ENCODE results near the gene WDR81. TPM values are rescaled to one million over a fixed set of nuclear protein-coding genes. Genes with fewer than 3 reads are reported as not detected.
"Not testable (repeated sequence)": the region's sequence is repeated elsewhere in the genome, so short reads cannot be mapped to it uniquely, and the experiment has no call there.

The WDR81 gene
- polyA plus RNA-seq, 2 of the 4 experiments (the other 2 are of a cell fraction), result 4.9 to 26.8 TPM

DNA sequence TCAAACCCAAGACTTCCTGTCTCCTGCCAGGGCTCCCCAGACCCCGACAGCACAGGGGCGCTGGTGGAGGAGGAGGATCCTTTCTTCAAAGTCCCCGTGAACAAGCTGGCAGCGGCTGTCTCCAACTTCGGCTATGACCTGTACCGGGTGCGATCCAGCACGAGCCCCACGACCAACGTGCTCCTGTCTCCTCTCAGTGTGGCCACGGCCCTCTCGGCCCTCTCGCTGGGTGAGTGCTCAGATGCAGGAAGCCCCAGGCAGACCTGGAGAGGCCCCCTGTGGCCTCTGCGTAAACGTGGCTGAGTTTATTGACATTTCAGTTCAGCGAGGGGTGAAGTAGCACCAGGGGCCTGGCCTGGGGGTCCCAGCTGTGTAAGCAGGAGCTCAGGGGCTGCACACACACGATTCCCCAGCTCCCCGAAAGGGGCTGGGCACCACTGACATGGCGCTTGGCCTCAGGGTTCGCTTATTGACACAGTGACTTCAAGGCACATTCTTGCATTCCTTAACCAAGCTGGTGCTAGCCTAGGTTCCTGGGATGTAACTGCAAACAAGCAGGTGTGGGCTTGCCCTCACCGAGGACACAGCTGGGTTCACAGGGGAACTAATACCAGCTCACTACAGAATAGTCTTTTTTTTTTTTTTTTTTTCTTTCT is 45.4 kb downstream of the WDR81 start (continued):
- TF ChIP-seq BHLHE40 (IDR thresholded peaks at IDR 0.05; ENCODE audit: low read depth, low read length) (no peak), NR3C1 (IDR thresholded peaks at IDR 0.05) (no peak), POLR2AphosphoS2 (conservative IDR thresholded peaks at IDR 0.05; ENCODE audit: low read length) (no peak), ZSCAN20 (CRISPR knock-in tag; IDR thresholded peaks at IDR 0.05) (no peak), FOXS1 (CRISPR knock-in tag; IDR thresholded peaks at IDR 0.05) (no peak), RAD21 (conservative IDR thresholded peaks at IDR 0.05 in 1 of 2, IDR thresholded peaks at IDR 0.05 in 1 of 2) (no peak), CBX8 (IDR thresholded peaks at IDR 0.05) (no peak), FOSL2 (IDR thresholded peaks at IDR 0.05) (no peak), FOSL2 (CRISPR knock-in tag; IDR thresholded peaks at IDR 0.05) (no peak), JUN (IDR thresholded peaks at IDR 0.05) (no peak), CEBPB (IDR thresholded peaks at IDR 0.05) (no peak), PHF8 (IDR thresholded peaks at IDR 0.05; ENCODE audit: borderline replicate concordance, low read depth) (no peak), EP300 (IDR thresholded peaks at IDR 0.05) (no peak)
- TF ChIP-seq, protein P1, sequence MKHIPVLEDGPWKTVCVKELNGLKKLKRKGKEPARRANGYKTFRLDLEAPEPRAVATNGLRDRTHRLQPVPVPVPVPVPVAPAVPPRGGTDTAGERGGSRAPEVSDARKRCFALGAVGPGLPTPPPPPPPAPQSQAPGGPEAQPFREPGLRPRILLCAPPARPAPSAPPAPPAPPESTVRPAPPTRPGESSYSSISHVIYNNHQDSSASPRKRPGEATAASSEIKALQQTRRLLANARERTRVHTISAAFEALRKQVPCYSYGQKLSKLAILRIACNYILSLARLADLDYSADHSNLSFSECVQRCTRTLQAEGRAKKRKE (CRISPR knock-in tag; IDR thresholded peaks at IDR 0.05; ENCODE audit: low read depth), result no peak
- TF ChIP-seq, protein P2, sequence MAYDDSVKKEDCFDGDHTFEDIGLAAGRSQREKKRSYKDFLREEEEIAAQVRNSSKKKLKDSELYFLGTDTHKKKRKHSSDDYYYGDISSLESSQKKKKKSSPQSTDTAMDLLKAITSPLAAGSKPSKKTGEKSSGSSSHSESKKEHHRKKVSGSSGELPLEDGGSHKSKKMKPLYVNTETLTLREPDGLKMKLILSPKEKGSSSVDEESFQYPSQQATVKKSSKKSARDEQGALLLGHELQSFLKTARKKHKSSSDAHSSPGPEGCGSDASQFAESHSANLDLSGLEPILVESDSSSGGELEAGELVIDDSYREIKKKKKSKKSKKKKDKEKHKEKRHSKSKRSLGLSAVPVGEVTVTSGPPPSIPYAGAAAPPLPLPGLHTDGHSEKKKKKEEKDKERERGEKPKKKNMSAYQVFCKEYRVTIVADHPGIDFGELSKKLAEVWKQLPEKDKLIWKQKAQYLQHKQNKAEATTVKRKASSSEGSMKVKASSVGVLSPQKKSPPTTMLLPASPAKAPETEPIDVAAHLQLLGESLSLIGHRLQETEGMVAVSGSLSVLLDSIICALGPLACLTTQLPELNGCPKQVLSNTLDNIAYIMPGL (CRISPR knock-in tag; IDR thresholded peaks at IDR 0.05; ENCODE audit: borderline replicate concordance), result no peak
- TF ChIP-seq, protein P3, sequence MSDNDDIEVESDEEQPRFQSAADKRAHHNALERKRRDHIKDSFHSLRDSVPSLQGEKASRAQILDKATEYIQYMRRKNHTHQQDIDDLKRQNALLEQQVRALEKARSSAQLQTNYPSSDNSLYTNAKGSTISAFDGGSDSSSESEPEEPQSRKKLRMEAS (IDR thresholded peaks at IDR 0.05), result peak; percentile 22; the same call in 1 of the 2 replicates
- TF ChIP-seq, protein P4, sequence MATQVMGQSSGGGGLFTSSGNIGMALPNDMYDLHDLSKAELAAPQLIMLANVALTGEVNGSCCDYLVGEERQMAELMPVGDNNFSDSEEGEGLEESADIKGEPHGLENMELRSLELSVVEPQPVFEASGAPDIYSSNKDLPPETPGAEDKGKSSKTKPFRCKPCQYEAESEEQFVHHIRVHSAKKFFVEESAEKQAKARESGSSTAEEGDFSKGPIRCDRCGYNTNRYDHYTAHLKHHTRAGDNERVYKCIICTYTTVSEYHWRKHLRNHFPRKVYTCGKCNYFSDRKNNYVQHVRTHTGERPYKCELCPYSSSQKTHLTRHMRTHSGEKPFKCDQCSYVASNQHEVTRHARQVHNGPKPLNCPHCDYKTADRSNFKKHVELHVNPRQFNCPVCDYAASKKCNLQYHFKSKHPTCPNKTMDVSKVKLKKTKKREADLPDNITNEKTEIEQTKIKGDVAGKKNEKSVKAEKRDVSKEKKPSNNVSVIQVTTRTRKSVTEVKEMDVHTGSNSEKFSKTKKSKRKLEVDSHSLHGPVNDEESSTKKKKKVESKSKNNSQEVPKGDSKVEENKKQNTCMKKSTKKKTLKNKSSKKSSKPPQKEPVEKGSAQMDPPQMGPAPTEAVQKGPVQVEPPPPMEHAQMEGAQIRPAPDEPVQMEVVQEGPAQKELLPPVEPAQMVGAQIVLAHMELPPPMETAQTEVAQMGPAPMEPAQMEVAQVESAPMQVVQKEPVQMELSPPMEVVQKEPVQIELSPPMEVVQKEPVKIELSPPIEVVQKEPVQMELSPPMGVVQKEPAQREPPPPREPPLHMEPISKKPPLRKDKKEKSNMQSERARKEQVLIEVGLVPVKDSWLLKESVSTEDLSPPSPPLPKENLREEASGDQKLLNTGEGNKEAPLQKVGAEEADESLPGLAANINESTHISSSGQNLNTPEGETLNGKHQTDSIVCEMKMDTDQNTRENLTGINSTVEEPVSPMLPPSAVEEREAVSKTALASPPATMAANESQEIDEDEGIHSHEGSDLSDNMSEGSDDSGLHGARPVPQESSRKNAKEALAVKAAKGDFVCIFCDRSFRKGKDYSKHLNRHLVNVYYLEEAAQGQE (IDR thresholded peaks at IDR 0.05), result no peak

DNA sequence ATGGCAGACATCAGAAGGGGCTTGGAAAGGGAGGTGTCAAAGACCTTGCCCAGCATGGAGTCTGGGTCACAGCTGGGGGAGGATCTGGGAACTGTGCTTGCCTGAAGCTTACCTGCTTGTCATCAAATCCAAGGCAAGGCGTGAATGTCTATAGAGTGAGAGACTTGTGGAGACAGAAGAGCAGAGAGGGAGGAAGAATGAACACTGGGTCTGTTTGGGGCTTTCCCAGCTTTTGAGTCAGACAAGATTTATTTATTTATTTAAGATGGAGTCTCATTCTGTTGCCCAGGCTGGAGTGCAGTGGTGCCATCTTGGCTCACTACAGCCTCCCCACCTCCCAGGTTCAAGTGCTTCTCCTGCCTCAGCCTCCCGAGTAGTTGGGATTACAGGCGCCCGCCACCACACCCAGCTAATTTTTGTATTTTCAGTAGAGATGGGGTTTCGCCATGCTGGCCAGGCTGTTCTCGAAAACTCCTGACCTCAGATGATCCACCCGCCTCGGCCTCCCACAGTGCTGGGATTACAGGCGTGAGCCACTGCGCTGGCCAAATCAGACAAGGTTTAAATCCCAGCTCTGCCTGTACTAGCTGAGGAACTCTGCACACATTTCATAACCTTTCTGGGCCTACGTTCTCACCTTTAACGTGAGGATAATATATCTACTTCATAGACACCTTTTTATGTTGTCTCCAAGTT is 48.6 kb downstream of the WDR81 start:
- 92% methylated on average over 12 of the region's 12 CpGs for WGBS (ENCODE audit: missing lambda C conversion rate)
- H3K27ac ChIP-seq, FAIRE-seq, H3K4me2 ChIP-seq, H3K4me3 ChIP-seq, H3K9me3 ChIP-seq: not testable (repeated sequence)
- ATAC-seq (peak in 1 of 2 experiments; percentile 17; a peak in 3 of 6 replicates), DNase-seq (ENCODE audit: low read depth in 1 of 2, low spot score in 1 of 2) (peak in 1 of 2 experiments; percentile 53)
- POLR2A ChIA-PET, result interaction anchor here (2.1 kb wide), 1 partner anchor 56 kb away, joined by 10 read pairs; no protein-coding TSS in a partner anchor
- peaks cover 11% of the 10 kb centered on the region for H3K4me1 ChIP-seq
- CTCF ChIA-PET, result interaction anchor here (0.7 to 28.6 kb wide), 10 partner anchors 10 to 199 kb away, joined by 3 to 591 read pairs (median 6); partner anchors contain the start of genes SERPINF1 and WDR81

All from A549 (cell line).